Ovary (tissue), 3 donors: ENCODE measurements around the gene TNPO2.
"Not testable (repeated sequence)": the region's sequence is repeated elsewhere in the genome, so short reads cannot be mapped to it uniquely, and the experiment has no call there.

Experiments
- CTCF ChIP-seq, 3 donors: fragments of 450-650 bp in 2 of 3; fragments of 200-600 bp in 1 of 3; IDR thresholded peaks; one replicate each; pipeline versions ENCODE4 v1.5.1 to v1.8.0; 2016 to 2022; ENCODE audit warnings: antibody characterized with exemption in 3 of 3, mild to moderate bottlenecking in 1 of 3
- EP300 ChIP-seq: sonication (generic); formaldehyde crosslinking; IDR thresholded peaks from one replicate; pipeline ENCODE4 v1.6.1; 2017; ENCODE audit warnings: antibody characterized with exemption
- POLR2A ChIP-seq: fragments of 450-650 bp; IDR thresholded peaks from one replicate; pipeline ENCODE4 v1.6.1; 2017; ENCODE audit warnings: antibody characterized with exemption, mild to moderate bottlenecking, moderate library complexity
- donor health status: DM: no; HTN: no; CAD: no.

- TF ChIP-seq CTCF (IDR thresholded peaks at IDR 0.05); POLR2A; EP300: not testable (repeated sequence)
Measured at GRCh38 chr19:12725612-12726011, 1.9 kb upstream of the TNPO2 start.
